GM12878 (cell line): ENCODE results near the gene MCRIP2. TPM values are rescaled to one million over a fixed set of nuclear protein-coding genes. Genes with fewer than 3 reads are reported as not detected.
A peak's percentile ranks its signal among the peaks of the same experiment; 100 is the strongest.

Experiments
- ATAC-seq: fragments of 200-7000 bp; cut with Tn5 transposase; 3 replicates; pipeline ENCODE4 v1.9.1; 2020; ENCODE audit warnings: mild to moderate bottlenecking, moderate library complexity
- BruUV-seq: library from RNA; stranded (reverse); fragments of 400-500 nt; replicated peaks from 2 replicates; lab custom pipeline; 2021; lab: Mats Ljungman, UMichigan
- CTCF ChIA-PET: fragments of 300-600 bp; sonication (Branson Sonifier 250); formaldehyde crosslinking; extraction: SDS; loops from one replicate; lab custom pipeline; 2021; ENCODE audit warnings: inconsistent platforms; lab: Yijun Ruan, JAX
- POLR2A ChIA-PET: fragments of 350-600 bp; formaldehyde crosslinking; extraction: SDS; loops from one replicate; lab custom pipeline; 2021; ENCODE audit warnings: inconsistent platforms; lab: Charles Lee
- RAD21 ChIA-PET: fragments of 300-600 bp; sonication (Branson Sonifier 250); formaldehyde crosslinking; loops from one replicate; lab custom pipeline; 2023; ENCODE audit warnings: antibody characterized with exemption; ENCODE audit not compliant: unreplicated experiment; lab: Charles Lee
- SMC1A ChIA-PET: fragments of 300-600 bp; sonication (Branson Sonifier 250); formaldehyde crosslinking; loops from one replicate; lab custom pipeline; 2023; ENCODE audit not compliant: unreplicated experiment, uncharacterized antibody; lab: Charles Lee
- DNase-seq: peaks from one replicate; pipeline ENCODE4 v3.0.0-alpha.2; 2011; ENCODE audit warnings: low read depth, low spot score
- FAIRE-seq: peaks from 3 replicates; lab custom pipeline; 2011; peaks lifted over from hg19 to GRCh38; lab: Jason Lieb, UNC
- H2AFZ ChIP-seq: 2 replicates; pipeline ENCODE4 v1.6.0; 2011; ENCODE audit warnings: low read depth, low read length, control low read depth; ENCODE audit not compliant: control insufficient read depth
- H3K27ac ChIP-seq: 2 replicates; pipeline ENCODE4 v1.5.1; 2011; ENCODE audit warnings: control low read depth; ENCODE audit not compliant: control insufficient read depth, insufficient read depth
- H3K27me3 ChIP-seq, 2 experiments: replicated peaks in 1 of 2; 2 replicates each; pipeline versions ENCODE4 v1.6.0 to v1.6.1; 2011; ENCODE audit warnings: low read length in 1 of 2; ENCODE audit not compliant: control insufficient read depth in 2 of 2, insufficient read depth in 2 of 2
- H3K36me3 ChIP-seq, 2 experiments: 2 replicates each; pipeline ENCODE4 v1.5.1; 2011; ENCODE audit warnings: low read length in 1 of 2; ENCODE audit not compliant: control insufficient read depth in 2 of 2, insufficient read depth in 2 of 2
- H3K4me1 ChIP-seq: 2 replicates; pipeline ENCODE4 v1.6.1; 2011; ENCODE audit warnings: mild to moderate bottlenecking, low read length, moderate library complexity, mixed read lengths; ENCODE audit not compliant: control insufficient read depth, insufficient read depth
- H3K4me2 ChIP-seq: 2 replicates; pipeline ENCODE4 v1.6.0; 2011; ENCODE audit warnings: control low read depth; ENCODE audit not compliant: control insufficient read depth, insufficient read depth
- H3K4me3 ChIP-seq: fragments of 200-600 bp; sonication (generic); 2 replicates; pipeline ENCODE4 v1.5.1; 2016
- H3K79me2 ChIP-seq: 2 replicates; pipeline ENCODE4 v1.6.0; 2011; ENCODE audit warnings: low read length; ENCODE audit not compliant: control insufficient read depth, insufficient read depth
- H3K9ac ChIP-seq: 2 replicates; pipeline ENCODE4 v1.8.0; 2011; ENCODE audit warnings: low read length, control low read depth, mixed read lengths; ENCODE audit not compliant: control insufficient read depth, insufficient read depth
- H3K9me3 ChIP-seq: replicated peaks from 3 replicates; pipeline ENCODE4 v1.5.1; 2011; ENCODE audit warnings: mild to moderate bottlenecking, low read length; ENCODE audit not compliant: control insufficient read depth, insufficient read depth
- H4K20me1 ChIP-seq: 2 replicates; pipeline ENCODE4 v1.6.0; 2011; ENCODE audit not compliant: control insufficient read depth, insufficient read depth
- HDGF ChIP-seq: fragments of 450-650 bp; IDR thresholded peaks from 2 replicates; pipeline ENCODE4 v1.6.1; 2016; ENCODE audit warnings: antibody characterized with exemption
- KAT2A ChIP-seq: conservative IDR thresholded peaks from 2 replicates; pipeline ENCODE4 v1.6.1; 2011; ENCODE audit warnings: low read depth, low read length; ENCODE audit not compliant: control insufficient read depth
- NFYB ChIP-seq: IDR thresholded peaks from 2 replicates; pipeline ENCODE4 v1.6.1; 2011; ENCODE audit warnings: low read depth, mild to moderate bottlenecking, low read length, improper control_type of control experiment, moderate library complexity; ENCODE audit not compliant: insufficient read depth
- POLR2A ChIP-seq: IDR thresholded peaks from 2 replicates; pipeline ENCODE4 v1.6.1; 2011; ENCODE audit warnings: low read depth, mild to moderate bottlenecking, low read length
- RUNX3 ChIP-seq: IDR thresholded peaks from 2 replicates; pipeline ENCODE4 v1.6.1; 2012; ENCODE audit warnings: low read length, inconsistent platforms
- SPI1 ChIP-seq: IDR thresholded peaks from 2 replicates; pipeline ENCODE4 v1.6.1; 2011; ENCODE audit warnings: low read depth, mild to moderate bottlenecking, low read length, moderate library complexity, borderline replicate concordance; ENCODE audit not compliant: insufficient read depth
- WGBS: methylation state at CpG from one replicate; pipeline ENCODE4 v1.1.6; 2016; ENCODE audit warnings: low lambda C conversion rate; ENCODE audit not compliant: insufficient replicate concordance, insufficient coverage; ENCODE audit errors: missing lambda C conversion rate; 5-methylcytosine and 5-hydroxymethylcytosine counted together
- in situ Hi-C: fragments of 300-500 bp; cut with MboI; formaldehyde crosslinking; loops from 9 replicates; pipeline ENCODE4 v1.14.3; 2018; ENCODE audit warnings: mixed read lengths
- intact Hi-C: fragments of 100-400 bp; cut with micrococcal nuclease; formaldehyde crosslinking; loops from one replicate; pipeline ENCODE4 v1.14.2; 2022; ENCODE audit not compliant: unreplicated experiment
- polyA plus RNA-seq, 11 experiments: library from polyadenylated mRNA; depleted of rRNA in 4 of 11; unstranded in 6 of 11; stranded (reverse) in 5 of 11; fragments of >200 nt; fragmentation: Nextera tagmentation in 4 of 11; fragmentation: Illumina TruSeq in 1 of 11; extraction: Ambion mirVana in 4 of 11; extraction: Trizol in 1 of 11; gene quantifications; 1 replicate in 1 of 11; 2 replicates in 10 of 11; pipeline versions ENCODE4 v1.2.1 to v1.2.3, GENCODE V29; 2011 to 2016; ENCODE audit warnings: inconsistent platforms in 2 of 11, missing spikeins in 2 of 11, low read depth in 1 of 11
- total RNA-seq, 4 experiments: library from RNA; depleted of rRNA in 3 of 4; stranded (reverse); fragments of >200 nt in 3 of 4; fragmentation: Illumina TruSeq in 1 of 4; extraction: Trizol in 1 of 4; gene quantifications; 2 replicates each; pipeline versions ENCODE4 v1.2.1 to v1.2.3, GENCODE V29; 2013 to 2021
- TF ChIP-seq, protein P1 (sequence below): IDR thresholded peaks from 2 replicates; pipeline ENCODE4 v1.6.1; 2012; ENCODE audit warnings: low read depth, low read length, improper control_type of control experiment

The MCRIP2 gene
- total and polyA plus RNA-seq, 10 of the 15 experiments (the other 5 are each of a cell fraction or from before 2014, with no cell fraction given) = 0.19 to 93.1 (median 57.9) TPM

DNA sequence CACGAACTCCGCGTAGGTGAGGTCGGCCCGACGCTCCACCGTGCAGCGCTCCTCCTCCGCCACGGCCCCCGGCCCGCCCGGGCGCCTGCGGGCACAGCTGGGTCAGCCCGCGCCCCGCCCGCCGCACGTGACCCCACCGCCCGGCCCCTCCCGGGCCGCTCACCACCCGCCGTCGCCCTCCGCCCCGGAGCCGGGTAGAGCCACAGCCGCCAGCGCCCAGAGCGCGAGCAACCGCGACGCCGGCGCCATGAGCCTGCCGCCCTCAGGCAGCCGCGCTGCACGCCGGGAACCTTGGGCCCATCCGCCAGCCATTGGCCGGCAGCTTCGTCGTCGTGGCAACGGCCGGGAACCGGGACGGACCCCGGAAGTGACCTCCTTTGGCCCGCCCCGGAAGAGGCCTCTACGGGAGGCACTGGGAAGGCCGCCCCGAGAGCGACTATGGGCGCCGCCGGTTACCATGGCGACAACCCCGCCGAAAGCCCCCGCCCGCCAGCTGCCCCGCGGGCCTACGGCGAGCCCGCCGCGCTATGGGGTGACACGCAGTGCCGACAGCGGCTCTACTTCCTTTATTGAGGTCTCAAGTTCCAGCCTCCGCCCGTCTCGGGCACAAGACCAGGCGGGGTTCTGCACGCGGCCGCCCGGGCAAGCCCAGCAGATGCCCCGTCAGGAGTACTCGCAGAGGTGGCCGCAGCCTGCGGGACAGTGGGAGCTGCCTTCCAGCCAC is 42.6 kb downstream of the MCRIP2 start, which contains the start of gene JMJD8 (continued):
- TF ChIP-seq NFYB = peak; percentile 94
- no peak for TF ChIP-seq SPI1
- peak; percentile 31; the same call in 1 of the 2 replicates for TF ChIP-seq HDGF

DNA sequence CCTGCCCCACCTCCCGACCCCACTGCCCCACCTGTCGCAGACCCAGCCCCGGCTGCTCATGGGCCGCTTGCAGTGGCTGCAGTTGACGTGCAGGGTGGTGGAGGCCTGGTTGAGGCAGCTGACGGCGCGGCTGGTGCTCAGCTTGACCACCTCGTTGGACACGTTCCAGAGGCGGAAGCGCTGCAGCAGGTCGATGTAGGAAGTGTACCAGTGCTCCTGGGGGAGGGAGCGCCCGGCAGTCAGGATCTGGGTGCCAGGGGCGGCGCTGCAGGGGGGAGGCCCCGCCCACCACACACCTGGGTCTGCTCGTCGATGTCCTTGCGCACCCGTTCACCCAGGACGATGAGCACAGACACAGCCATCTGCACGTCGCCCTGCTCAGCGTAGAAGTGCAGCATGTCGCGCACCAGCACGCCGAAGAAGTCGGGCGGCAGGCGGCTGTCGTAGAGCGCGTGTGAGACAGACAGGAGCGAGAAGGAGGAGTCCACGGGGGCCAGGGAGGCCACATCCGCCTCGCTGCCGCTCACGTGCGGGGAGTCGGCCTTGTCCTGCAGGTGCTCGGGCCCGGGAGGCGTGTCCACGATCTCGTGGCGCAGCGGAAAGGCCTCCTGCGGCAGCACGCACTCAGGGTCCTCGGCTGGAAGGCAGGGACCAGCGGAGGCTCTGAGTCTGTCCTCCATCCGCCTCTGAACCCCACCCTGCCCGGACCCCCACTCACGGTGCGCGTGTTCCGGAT is 43.5 kb downstream of the MCRIP2 start:
- ChIA-PET SMC1A (no interaction called here), RAD21 (no interaction called here), POLR2A (no interaction called here), CTCF (no interaction called here)
- intact Hi-C loops = loop anchor here (2.0 to 5.0 kb wide), 3 partner anchors 36 to 158 kb away; partner anchors contain the start of genes ANTKMT, CAPN15 and METTL26
- no peak for DNase-seq
- Histone ChIP-seq H3K9me3 (no peaks in the 10 kb centered on the region), H3K27ac (no peak overlapping the region), H3K9ac (no peak overlapping the region), H3K4me1 (peaks cover 20% of the 10 kb centered on the region), H3K4me2 (no peak overlapping the region; the same call in 1 of the 2 replicates), H4K20me1 (peaks cover 6% of the 10 kb centered on the region; the same call in 1 of the 2 replicates), H3K27me3 (no peaks in the 10 kb centered on the region), H3K4me3 (no peak overlapping the region), H3K79me2 (peaks cover 34% of the 10 kb centered on the region), H3K36me3 (peaks cover 6 to 14% of the 10 kb centered on the region in 2 experiments; a peak in 2 of 4 replicates), H2AFZ (no peak overlapping the region)
- TF ChIP-seq, protein P1, sequence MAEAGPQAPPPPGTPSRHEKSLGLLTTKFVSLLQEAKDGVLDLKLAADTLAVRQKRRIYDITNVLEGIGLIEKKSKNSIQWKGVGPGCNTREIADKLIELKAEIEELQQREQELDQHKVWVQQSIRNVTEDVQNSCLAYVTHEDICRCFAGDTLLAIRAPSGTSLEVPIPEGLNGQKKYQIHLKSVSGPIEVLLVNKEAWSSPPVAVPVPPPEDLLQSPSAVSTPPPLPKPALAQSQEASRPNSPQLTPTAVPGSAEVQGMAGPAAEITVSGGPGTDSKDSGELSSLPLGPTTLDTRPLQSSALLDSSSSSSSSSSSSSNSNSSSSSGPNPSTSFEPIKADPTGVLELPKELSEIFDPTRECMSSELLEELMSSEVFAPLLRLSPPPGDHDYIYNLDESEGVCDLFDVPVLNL = no peak
- TF ChIP-seq RUNX3 (no peak), POLR2A (peak; percentile 58), KAT2A (no peak)
- BruUV-seq = no TSS peak
- ATAC-seq = no peak
- in situ Hi-C loops = no loop called here
- FAIRE-seq = no peak
- WGBS = 97% methylated on average over 49 of the region's 61 CpGs
